Measurements from ENCODE around the gene FZR1. TPM values are rescaled to one million over a fixed set of nuclear protein-coding genes. Genes with fewer than 3 reads are reported as not detected.
"Not testable (repeated sequence)": the region's sequence is repeated elsewhere in the genome, so short reads cannot be mapped to it uniquely, and the experiment has no call there.

The FZR1 gene
- total and polyA plus RNA-seq, 9 donors: 3.9 to 54.9 (median 44.6) TPM

GRCh38 chr19:3556978-3557460, 50.9 kb downstream of the FZR1 start:
- WGBS, 3 donors: 0 to 1% (median 0%) methylated on average over 32 to 60 of the region's 60 CpGs
- TF ChIP-seq, protein P1, sequence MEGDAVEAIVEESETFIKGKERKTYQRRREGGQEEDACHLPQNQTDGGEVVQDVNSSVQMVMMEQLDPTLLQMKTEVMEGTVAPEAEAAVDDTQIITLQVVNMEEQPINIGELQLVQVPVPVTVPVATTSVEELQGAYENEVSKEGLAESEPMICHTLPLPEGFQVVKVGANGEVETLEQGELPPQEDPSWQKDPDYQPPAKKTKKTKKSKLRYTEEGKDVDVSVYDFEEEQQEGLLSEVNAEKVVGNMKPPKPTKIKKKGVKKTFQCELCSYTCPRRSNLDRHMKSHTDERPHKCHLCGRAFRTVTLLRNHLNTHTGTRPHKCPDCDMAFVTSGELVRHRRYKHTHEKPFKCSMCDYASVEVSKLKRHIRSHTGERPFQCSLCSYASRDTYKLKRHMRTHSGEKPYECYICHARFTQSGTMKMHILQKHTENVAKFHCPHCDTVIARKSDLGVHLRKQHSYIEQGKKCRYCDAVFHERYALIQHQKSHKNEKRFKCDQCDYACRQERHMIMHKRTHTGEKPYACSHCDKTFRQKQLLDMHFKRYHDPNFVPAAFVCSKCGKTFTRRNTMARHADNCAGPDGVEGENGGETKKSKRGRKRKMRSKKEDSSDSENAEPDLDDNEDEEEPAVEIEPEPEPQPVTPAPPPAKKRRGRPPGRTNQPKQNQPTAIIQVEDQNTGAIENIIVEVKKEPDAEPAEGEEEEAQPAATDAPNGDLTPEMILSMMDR (IDR thresholded peaks at IDR 0.05): peak in 2 of 3 donors; percentile 18 to 29
- TF ChIP-seq EP300 (IDR thresholded peaks at IDR 0.05) (no peak), POLR2A (IDR thresholded peaks at IDR 0.05) (no peak)
- no peak overlapping the region for H3K27ac ChIP-seq
- H3K27me3 ChIP-seq: no peaks in the 10 kb centered on the region
- H3K4me3 ChIP-seq: peak overlapping the region; percentile 86
- peaks cover 10% of the 10 kb centered on the region for H3K4me1 ChIP-seq (ENCODE audit: insufficient read depth)
- peak in 2 of 5 donors; percentile 30 to 56 for DNase-seq
- H3K36me3 ChIP-seq: no peaks in the 10 kb centered on the region
- no peaks in the 10 kb centered on the region for H3K9me3 ChIP-seq
- intact Hi-C loops (cut with DNase I): no loop called here

DNA sequence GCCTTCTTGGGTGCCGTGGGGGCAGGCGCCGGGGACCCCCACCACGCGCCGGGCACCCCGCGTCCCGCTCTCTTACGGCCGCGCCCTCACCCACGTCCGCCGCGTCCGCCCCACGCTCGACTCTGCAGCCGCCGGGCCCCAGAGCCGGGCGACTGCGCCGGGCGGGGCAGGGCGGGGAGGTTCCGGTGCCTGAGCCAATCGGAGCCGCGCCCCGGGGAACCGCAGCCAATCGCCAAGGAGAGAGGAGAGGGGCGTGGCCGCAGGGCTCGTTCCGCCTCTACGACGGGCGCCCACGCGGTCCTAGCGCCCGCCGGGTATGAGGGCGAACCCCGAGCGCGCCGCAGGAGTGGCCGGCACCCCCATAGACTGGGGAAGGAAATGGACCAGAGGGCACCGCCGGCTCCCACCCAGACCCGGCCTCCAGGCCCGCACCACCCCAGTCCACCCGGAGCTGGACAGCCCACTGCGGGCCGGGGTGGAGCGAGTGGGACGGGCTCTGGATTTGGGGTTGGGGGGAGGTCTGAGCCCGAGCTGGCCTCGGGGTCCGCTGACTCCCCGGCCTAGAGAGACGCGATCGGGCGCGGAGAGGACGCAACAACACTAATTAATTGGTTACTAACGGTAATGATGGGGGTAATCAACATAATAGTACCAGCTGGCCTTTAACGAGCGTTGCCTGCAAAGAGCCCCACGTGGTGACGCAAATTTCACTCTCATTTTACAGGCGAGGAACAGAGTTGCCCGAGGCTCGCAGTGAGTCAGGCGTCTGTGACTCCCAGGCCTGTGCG, 51.5 kb downstream of the FZR1 start, which contains the start of gene MFSD12:
TSS of gene MFSD12 (minus strand) at position 126 of the 788 bp plus-strand sequence. CDS start 183 bp downstream, outside the sequence.
- intact Hi-C loops (cut with DNase I): no loop called here
- Histone ChIP-seq H3K27me3 (no peaks in the 10 kb centered on the region), H3K4me3 (peak within 1 kb of the TSS; percentile 86), H3K36me3 (no peaks in the 10 kb centered on the region), H3K4me1 (ENCODE audit: insufficient read depth) (peaks cover 10% of the 10 kb centered on the region), H3K9me3 (no peaks in the 10 kb centered on the region), H3K27ac (peak within 1 kb of the TSS in 1 of 2 donors; percentile 45)
- DNase-seq: peak; percentile 93 to 96 (median 94)
- TF ChIP-seq EP300 (IDR thresholded peaks at IDR 0.05): no peak
- peak; percentile 64 for TF ChIP-seq POLR2A (IDR thresholded peaks at IDR 0.05)
- WGBS, 3 donors: 0% methylated on average over 29 to 81 of the region's 81 CpGs

DNA sequence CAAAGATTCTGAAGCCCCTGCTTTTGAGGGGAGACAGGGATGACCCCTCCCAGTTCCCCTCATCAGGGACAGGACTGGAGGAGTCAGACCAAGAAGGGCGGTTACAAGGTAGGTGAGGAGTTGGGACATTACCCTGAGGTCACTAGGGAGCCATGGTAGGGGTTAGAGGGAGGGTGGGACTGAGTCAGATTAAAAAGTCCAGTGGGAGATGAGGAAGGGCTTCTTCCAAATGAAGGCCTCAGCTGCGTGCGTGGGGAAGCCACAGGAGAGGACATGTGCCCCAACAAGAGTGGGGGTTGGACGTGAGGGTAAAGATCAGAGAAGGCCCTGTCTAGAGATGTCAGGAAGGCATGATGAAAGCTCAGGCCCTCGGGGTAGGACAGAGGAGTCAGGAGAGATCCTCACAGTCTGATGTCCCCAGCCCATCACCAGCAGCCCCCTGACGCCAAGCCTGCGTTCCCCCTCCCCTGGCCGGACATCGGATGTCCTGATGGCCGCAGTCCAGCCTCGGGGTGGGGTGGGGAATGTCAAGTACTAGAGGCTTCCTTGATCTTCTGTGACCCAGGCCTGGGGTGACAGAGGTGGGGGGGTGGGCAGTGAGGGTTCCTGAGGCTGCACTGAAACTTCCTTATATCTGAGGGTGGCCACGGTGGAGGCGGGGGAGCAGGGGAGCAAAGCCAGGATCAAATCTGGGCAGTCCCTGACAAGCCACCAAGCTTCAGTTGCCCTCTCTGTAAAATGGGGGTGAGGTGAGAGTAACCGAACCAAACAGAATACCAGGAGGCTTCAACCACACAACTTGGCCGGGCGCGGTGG, 57.8 kb downstream of the FZR1 start:
- WGBS, 3 donors: 75 to 82% (median 81%) methylated on average over 17 of the region's 17 CpGs
- H3K4me1 ChIP-seq (ENCODE audit: insufficient read depth): no peaks in the 10 kb centered on the region
- no peak overlapping the region for H3K27ac ChIP-seq
- TF ChIP-seq EP300 (IDR thresholded peaks at IDR 0.05) (no peak), POLR2A (IDR thresholded peaks at IDR 0.05) (no peak)
- TF ChIP-seq, protein P1 (IDR thresholded peaks at IDR 0.05): no peak
- no peaks in the 10 kb centered on the region for H3K9me3 ChIP-seq
- no peak for DNase-seq
- H3K36me3 ChIP-seq: no peaks in the 10 kb centered on the region
- intact Hi-C loops (cut with DNase I): no loop called here
- no peaks in the 10 kb centered on the region for H3K27me3 ChIP-seq
- no peak overlapping the region for H3K4me3 ChIP-seq

- WGBS, 3 donors: 75 to 77% (median 76%) methylated on average over 19 of the region's 19 CpGs
- TF ChIP-seq EP300 (IDR thresholded peaks at IDR 0.05): no peak
- no peak for TF ChIP-seq POLR2A (IDR thresholded peaks at IDR 0.05)
- TF ChIP-seq, protein P1 (IDR thresholded peaks at IDR 0.05): no peak
Measured at GRCh38 chr19:3565139-3565538, 59.0 kb downstream of the FZR1 start.

GRCh38 chr19:3570042-3570441, 63.9 kb downstream of the FZR1 start:
- H3K36me3 ChIP-seq; intact Hi-C loops (cut with DNase I); H3K27me3 ChIP-seq; H3K9me3 ChIP-seq; DNase-seq; H3K27ac ChIP-seq; H3K4me3 ChIP-seq; H3K4me1 ChIP-seq (ENCODE audit: insufficient read depth): not testable (repeated sequence)
- 83 to 85% (median 84%) methylated on average over 11 of the region's 11 CpGs for WGBS, 3 donors

More at GRCh38 chr19:3565139-3565538, 59.0 kb downstream of the FZR1 start:
- H3K9me3 ChIP-seq: no peaks in the 10 kb centered on the region
- no peak overlapping the region for H3K27ac ChIP-seq
- DNase-seq: no peak
- H3K4me1 ChIP-seq (ENCODE audit: insufficient read depth): no peaks in the 10 kb centered on the region
- no peak overlapping the region for H3K4me3 ChIP-seq
- intact Hi-C loops (cut with DNase I): no loop called here
- no peaks in the 10 kb centered on the region for H3K27me3 ChIP-seq
- no peaks in the 10 kb centered on the region for H3K36me3 ChIP-seq

Data from ovary (tissue), 9 donors.